ENCODE results near the gene ADCY4.

DNA sequence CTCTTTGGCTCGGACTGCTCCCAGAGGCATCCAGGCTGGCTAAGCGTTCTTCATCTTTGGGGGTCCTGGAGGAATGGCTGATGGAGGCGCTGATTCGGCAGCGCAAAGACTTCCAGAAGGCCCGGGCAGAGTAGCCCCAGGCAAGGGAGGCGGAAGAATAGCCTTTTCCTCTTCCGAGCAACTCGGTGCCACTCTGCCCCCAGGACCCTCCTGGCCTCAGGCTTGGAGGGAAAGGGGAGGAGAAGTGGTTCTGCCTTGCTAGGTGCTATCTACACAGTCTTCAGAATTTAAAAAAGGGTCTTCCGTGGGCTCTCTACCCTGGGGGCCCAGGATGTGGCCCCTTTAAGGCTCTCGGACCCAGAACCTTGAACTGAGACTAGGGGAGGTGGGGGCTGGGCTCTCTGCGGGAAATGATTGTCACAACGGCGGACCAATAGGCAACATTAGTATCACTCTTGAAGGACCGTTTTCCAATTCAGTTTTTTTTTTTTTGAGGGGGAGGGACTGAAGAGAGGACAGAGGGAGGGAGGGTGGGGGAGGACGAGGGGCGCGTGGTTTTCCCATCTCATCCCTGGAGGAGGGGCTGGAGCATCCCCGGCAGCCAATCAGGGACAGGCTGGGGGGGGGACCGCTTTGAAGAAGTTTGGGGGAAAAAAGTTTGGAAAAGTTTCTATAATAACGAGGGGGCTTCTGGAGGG, 32.8 kb upstream of the ADCY4 start, which contains the start of gene NFATC4:
- TF ChIP-seq, protein P1, sequence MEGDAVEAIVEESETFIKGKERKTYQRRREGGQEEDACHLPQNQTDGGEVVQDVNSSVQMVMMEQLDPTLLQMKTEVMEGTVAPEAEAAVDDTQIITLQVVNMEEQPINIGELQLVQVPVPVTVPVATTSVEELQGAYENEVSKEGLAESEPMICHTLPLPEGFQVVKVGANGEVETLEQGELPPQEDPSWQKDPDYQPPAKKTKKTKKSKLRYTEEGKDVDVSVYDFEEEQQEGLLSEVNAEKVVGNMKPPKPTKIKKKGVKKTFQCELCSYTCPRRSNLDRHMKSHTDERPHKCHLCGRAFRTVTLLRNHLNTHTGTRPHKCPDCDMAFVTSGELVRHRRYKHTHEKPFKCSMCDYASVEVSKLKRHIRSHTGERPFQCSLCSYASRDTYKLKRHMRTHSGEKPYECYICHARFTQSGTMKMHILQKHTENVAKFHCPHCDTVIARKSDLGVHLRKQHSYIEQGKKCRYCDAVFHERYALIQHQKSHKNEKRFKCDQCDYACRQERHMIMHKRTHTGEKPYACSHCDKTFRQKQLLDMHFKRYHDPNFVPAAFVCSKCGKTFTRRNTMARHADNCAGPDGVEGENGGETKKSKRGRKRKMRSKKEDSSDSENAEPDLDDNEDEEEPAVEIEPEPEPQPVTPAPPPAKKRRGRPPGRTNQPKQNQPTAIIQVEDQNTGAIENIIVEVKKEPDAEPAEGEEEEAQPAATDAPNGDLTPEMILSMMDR (IDR thresholded peaks at IDR 0.05), result no peak
- no peak for TF ChIP-seq POLR2A (IDR thresholded peaks at IDR 0.05)

All from body of pancreas (tissue), 4 donors.